ENCODE measurements around the gene MED9.
"Not testable (repeated sequence)": the region's sequence is repeated elsewhere in the genome, so short reads cannot be mapped to it uniquely, and the experiment has no call there.

The MED9 gene

GRCh38 chr17:17455173-17455572 lies 21.6 kb upstream of the MED9 start:
- no peak for DNase-seq (ENCODE audit: low read depth)

GRCh38 chr17:17456251-17456650 lies 20.5 kb upstream of the MED9 start:
- no peak for DNase-seq (ENCODE audit: low read depth)

- no peak for DNase-seq (ENCODE audit: low read depth)
Measured at GRCh38 chr17:17457680-17458079, 19.1 kb upstream of the MED9 start.

GRCh38 chr17:17460038-17460437 lies 16.8 kb upstream of the MED9 start:
- no peak for DNase-seq (ENCODE audit: low read depth)

- no peak for DNase-seq (ENCODE audit: low read depth)
Measured at GRCh38 chr17:17462048-17462824, 14.6 kb upstream of the MED9 start.

- DNase-seq (ENCODE audit: low read depth): no peak
Measured at GRCh38 chr17:17463821-17464220, 13.0 kb upstream of the MED9 start.

- DNase-seq (ENCODE audit: low read depth): not testable (repeated sequence)
Measured at GRCh38 chr17:17465878-17466277, 10.9 kb upstream of the MED9 start.

- DNase-seq (ENCODE audit: low read depth): no peak
Measured at GRCh38 chr17:17466511-17466910, 10.3 kb upstream of the MED9 start.

- no peak for DNase-seq (ENCODE audit: low read depth)
Measured at GRCh38 chr17:17467016-17467415, 9.8 kb upstream of the MED9 start.

GRCh38 chr17:17467720-17468119 lies 9.1 kb upstream of the MED9 start:
- no peak for DNase-seq (ENCODE audit: low read depth)

- no peak for DNase-seq (ENCODE audit: low read depth)
Measured at GRCh38 chr17:17468217-17469010, 8.4 kb upstream of the MED9 start.

- no peak for DNase-seq (ENCODE audit: low read depth)
Measured at GRCh38 chr17:17469358-17469757, 7.4 kb upstream of the MED9 start.

GRCh38 chr17:17469996-17470395 lies 6.8 kb upstream of the MED9 start:
- no peak for DNase-seq (ENCODE audit: low read depth)

GRCh38 chr17:17472333-17472920 lies 4.4 kb upstream of the MED9 start:
- DNase-seq (ENCODE audit: low read depth): no peak

GRCh38 chr17:17474341-17474740 lies 2.5 kb upstream of the MED9 start:
- no peak for DNase-seq (ENCODE audit: low read depth)

GRCh38 chr17:17479209-17479608 lies 2.4 kb downstream of the MED9 start:
- no peak for DNase-seq (ENCODE audit: low read depth)

- no peak for DNase-seq (ENCODE audit: low read depth)
Measured at GRCh38 chr17:17480593-17481148, 3.9 kb downstream of the MED9 start.

GRCh38 chr17:17481860-17482259 lies 5.1 kb downstream of the MED9 start:
- no peak for DNase-seq (ENCODE audit: low read depth)

GRCh38 chr17:17484451-17484899 lies 7.7 kb downstream of the MED9 start:
- DNase-seq (ENCODE audit: low read depth): no peak

GRCh38 chr17:17485420-17485819 lies 8.6 kb downstream of the MED9 start:
- DNase-seq (ENCODE audit: low read depth): no peak

- DNase-seq (ENCODE audit: low read depth): not testable (repeated sequence)
Measured at GRCh38 chr17:17486416-17486815, 9.6 kb downstream of the MED9 start.

GRCh38 chr17:17487998-17488397 lies 11.2 kb downstream of the MED9 start:
- DNase-seq (ENCODE audit: low read depth): no peak

GRCh38 chr17:17491031-17491471 lies 14.3 kb downstream of the MED9 start:
- DNase-seq (ENCODE audit: low read depth): no peak

All from stimulated activated CD8-positive, alpha-beta memory T cell treated with anti-CD3 and anti-CD28 coated beads, Interleukin-12 subunit alpha, Interleukin-12 subunit beta, amount 100 ng/mL, for 1 hour (primary cell).